Spleen (tissue), 11 donors: Measurements from ENCODE around the gene RBM17. TPM values are rescaled to one million over a fixed set of nuclear protein-coding genes. Genes with fewer than 3 reads are reported as not detected.
"Not testable (repeated sequence)": the region's sequence is repeated elsewhere in the genome, so short reads cannot be mapped to it uniquely, and the experiment has no call there.

Source experiments
- DNase-seq: peaks from one replicate; pipeline ENCODE4 v3.0.0-alpha.2; 2020
- H3K27ac ChIP-seq, 8 donors: fragments of 200-600 bp; sonication (generic) in 7 of 8; 1 replicate in 4 of 8; 2 replicates in 4 of 8; pipeline versions ENCODE4 v1.5.0 to v1.8.0; 2016 to 2021; ENCODE audit warnings: inconsistent platforms in 4 of 8, mild to moderate bottlenecking in 4 of 8, moderate library complexity in 1 of 8
- H3K27me3 ChIP-seq, 7 donors: fragments of 200-600 bp; sonication (generic) in 6 of 7; replicated peaks in 1 of 7; 1 replicate in 4 of 7; 2 replicates in 3 of 7; pipeline versions ENCODE4 v1.5.0 to v1.8.0; 2016 to 2021; ENCODE audit warnings: inconsistent platforms in 3 of 7, mild to moderate bottlenecking in 1 of 7
- H3K36me3 ChIP-seq, 6 donors: fragments of 200-600 bp; sonication (generic) in 5 of 6; 1 replicate in 4 of 6; 2 replicates in 2 of 6; pipeline versions ENCODE4 v1.5.0 to v1.8.0; 2016 to 2021; ENCODE audit warnings: inconsistent platforms in 2 of 6
- H3K4me1 ChIP-seq, 6 donors: fragments of 200-600 bp; sonication (generic) in 5 of 6; 1 replicate in 3 of 6; 2 replicates in 3 of 6; pipeline versions ENCODE4 v1.5.0 to v1.8.0; 2016 to 2021; ENCODE audit warnings: inconsistent platforms in 3 of 6
- H3K4me3 ChIP-seq, 8 donors: fragments of 200-600 bp; sonication (generic) in 7 of 8; 1 replicate in 4 of 8; 2 replicates in 4 of 8; pipeline versions ENCODE4 v1.5.0 to v1.8.0; 2016 to 2021; ENCODE audit warnings: inconsistent platforms in 4 of 8, mild to moderate bottlenecking in 4 of 8, moderate library complexity in 2 of 8
- H3K9me3 ChIP-seq, 8 donors: fragments of 200-600 bp; sonication (generic) in 7 of 8; 1 replicate in 4 of 8; 2 replicates in 4 of 8; pipeline versions ENCODE4 v1.5.0 to v1.8.0; 2016 to 2021; ENCODE audit warnings: inconsistent platforms in 4 of 8
- POLR2A ChIP-seq, 3 donors: fragments of 450-650 bp; IDR thresholded peaks; one replicate each; pipeline ENCODE4 v1.5.1; 2017; ENCODE audit warnings: antibody characterized with exemption in 3 of 3, mild to moderate bottlenecking in 1 of 3
- POLR2AphosphoS5 ChIP-seq, 3 donors: sonication (generic); formaldehyde crosslinking; IDR thresholded peaks; one replicate each; pipeline ENCODE4 v1.5.1; 2017; ENCODE audit warnings: antibody characterized with exemption in 3 of 3
- WGBS, 5 donors: extraction: QIAGEN DNeasy Blood & Tissue Kit in 3 of 5; methylation state at CpG; one replicate each; pipeline versions ENCODE4 v1.1.5 to v1.1.7; 2013 to 2018; 5-methylcytosine and 5-hydroxymethylcytosine counted together
- intact Hi-C: fragments of 100-400 bp; cut with DNase I; formaldehyde crosslinking; loops from one replicate; pipeline ENCODE4 v1.15.0; 2023; ENCODE audit warnings: low total_unique reads
- polyA plus RNA-seq, 3 donors: library from polyadenylated mRNA; stranded (reverse); fragments of 200-250 nt; gene quantifications; one replicate each; pipeline ENCODE4 v1.2.1, GENCODE V29; 2013
- total RNA-seq, 7 donors: library from RNA; depleted of rRNA in 3 of 7; stranded (reverse); fragments of >200 nt in 3 of 7; fragmentation: NEBNext Ultra II Directional in 4 of 7; extraction: Animal tissue kit (Norgen Biotek cat#: 25700) in 4 of 7; gene quantifications; one replicate each; pipeline versions ENCODE4 v1.1.0 to v1.2.1, GENCODE V29; 2016 to 2021
- TF ChIP-seq, protein P1 (sequence below), 11 experiments: fragments of 200-600 bp in 7 of 11; fragments of 450-650 bp in 4 of 11; sonication (generic) in 4 of 11; IDR thresholded peaks in 8 of 11; conservative IDR thresholded peaks in 3 of 11; 1 replicate in 7 of 11; 2 replicates in 4 of 11; pipeline versions ENCODE4 v1.4.0 to v1.8.0; 2016 to 2021; ENCODE audit warnings: antibody characterized with exemption in 11 of 11, inconsistent platforms in 4 of 11, mild to moderate bottlenecking in 1 of 11
- donor health status: healthy with polysubstance abuse.
- donor health status: DM: no; HTN: no; CAD: no; lungs with moderate emphysema.
- donor health status: DM: no; HTN: no; CAD: no.
- donor health status: Bipolar disorder and iron deficiency.
- donor health status: healthy.
- donor health status: DM: no; HTN: no; CAD: no.
- donor health status: DM: yes; HTN: yes; CAD: no.

The RBM17 gene
- total and polyA plus RNA-seq, 10 donors = 63.1 to 140 (median 111) TPM

DNA sequence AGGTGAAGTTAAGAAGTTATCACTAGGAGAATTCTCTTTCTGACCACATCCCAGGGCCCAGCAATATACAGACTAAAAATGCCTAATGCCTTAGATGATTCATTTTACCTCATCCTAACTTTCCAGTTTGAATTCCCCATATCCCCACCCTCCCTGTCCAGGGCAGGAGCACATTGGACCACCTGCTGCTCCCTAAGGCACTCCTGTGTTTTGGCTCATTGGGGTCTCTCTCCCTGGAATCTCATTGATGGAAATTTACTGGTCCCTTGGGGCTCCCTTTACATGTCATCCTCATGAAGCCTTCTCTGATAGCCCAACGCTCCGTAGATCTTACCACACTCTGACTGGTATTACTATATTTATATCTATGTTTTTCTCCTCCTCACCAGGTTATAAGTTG lies 29.3 kb upstream of the RBM17 start:
- H3K27me3 ChIP-seq = no peaks in the 10 kb centered on the region
- H3K4me1 ChIP-seq = peaks cover 26 to 86% (median 66%) of the 10 kb centered on the region in 6 donors
- peak overlapping the region in 3 of 8 donors; percentile 38 to 79 (median 73) for H3K27ac ChIP-seq
- TF ChIP-seq POLR2AphosphoS5 (IDR thresholded peaks at IDR 0.05) (no peak), POLR2A (IDR thresholded peaks at IDR 0.05) (no peak)
- TF ChIP-seq, protein P1, sequence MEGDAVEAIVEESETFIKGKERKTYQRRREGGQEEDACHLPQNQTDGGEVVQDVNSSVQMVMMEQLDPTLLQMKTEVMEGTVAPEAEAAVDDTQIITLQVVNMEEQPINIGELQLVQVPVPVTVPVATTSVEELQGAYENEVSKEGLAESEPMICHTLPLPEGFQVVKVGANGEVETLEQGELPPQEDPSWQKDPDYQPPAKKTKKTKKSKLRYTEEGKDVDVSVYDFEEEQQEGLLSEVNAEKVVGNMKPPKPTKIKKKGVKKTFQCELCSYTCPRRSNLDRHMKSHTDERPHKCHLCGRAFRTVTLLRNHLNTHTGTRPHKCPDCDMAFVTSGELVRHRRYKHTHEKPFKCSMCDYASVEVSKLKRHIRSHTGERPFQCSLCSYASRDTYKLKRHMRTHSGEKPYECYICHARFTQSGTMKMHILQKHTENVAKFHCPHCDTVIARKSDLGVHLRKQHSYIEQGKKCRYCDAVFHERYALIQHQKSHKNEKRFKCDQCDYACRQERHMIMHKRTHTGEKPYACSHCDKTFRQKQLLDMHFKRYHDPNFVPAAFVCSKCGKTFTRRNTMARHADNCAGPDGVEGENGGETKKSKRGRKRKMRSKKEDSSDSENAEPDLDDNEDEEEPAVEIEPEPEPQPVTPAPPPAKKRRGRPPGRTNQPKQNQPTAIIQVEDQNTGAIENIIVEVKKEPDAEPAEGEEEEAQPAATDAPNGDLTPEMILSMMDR (IDR thresholded peaks at IDR 0.05 in 8 of 11, conservative IDR thresholded peaks at IDR 0.05 in 3 of 11) = no peak
- no peak for DNase-seq
- 78 to 92% (median 84%) methylated on average over 2 of the region's 2 CpGs for WGBS, 5 donors
- peak overlapping the region in 2 of 8 donors; percentile 40 to 70 for H3K4me3 ChIP-seq
- H3K9me3 ChIP-seq = no peaks in the 10 kb centered on the region
- no peaks in the 10 kb centered on the region for H3K36me3 ChIP-seq
- intact Hi-C loops = no loop called here

DNA sequence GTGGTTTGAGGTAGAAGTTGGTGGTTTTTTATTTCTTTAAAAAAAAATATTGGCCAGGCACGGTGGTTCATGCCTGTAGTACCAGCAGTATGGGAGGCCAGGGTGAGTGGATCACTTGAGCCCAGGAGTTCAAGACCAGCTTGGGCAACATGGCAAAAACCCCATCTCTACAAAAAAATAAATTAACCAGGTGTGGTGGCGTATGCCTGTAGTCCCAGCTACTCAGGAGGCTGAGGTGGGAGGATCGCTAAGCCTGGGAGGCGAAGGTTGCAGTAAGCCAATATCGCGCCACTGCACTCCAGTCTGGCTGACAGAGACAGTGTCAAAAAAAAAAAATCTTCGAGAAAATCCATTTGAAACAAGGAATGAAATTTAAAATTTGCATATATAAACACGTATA lies 27.8 kb upstream of the RBM17 start:
- H3K4me3 ChIP-seq = peak overlapping the region; percentile 2 to 70 (median 28)
- 74 to 79% (median 76%) methylated on average over 8 of the region's 8 CpGs for WGBS, 5 donors
- TF ChIP-seq POLR2A (IDR thresholded peaks at IDR 0.05) (no peak), POLR2AphosphoS5 (IDR thresholded peaks at IDR 0.05) (no peak)
- TF ChIP-seq, protein P1 (IDR thresholded peaks at IDR 0.05 in 8 of 11, conservative IDR thresholded peaks at IDR 0.05 in 3 of 11) = no peak
- H3K9me3 ChIP-seq = no peaks in the 10 kb centered on the region
- H3K4me1 ChIP-seq = peaks cover 23 to 87% (median 71%) of the 10 kb centered on the region in 6 donors
- no peak for DNase-seq
- H3K27me3 ChIP-seq = no peaks in the 10 kb centered on the region
- intact Hi-C loops = no loop called here
- no peaks in the 10 kb centered on the region for H3K36me3 ChIP-seq
- H3K27ac ChIP-seq = peak overlapping the region in 3 of 8 donors; percentile 38 to 79 (median 45)

DNA sequence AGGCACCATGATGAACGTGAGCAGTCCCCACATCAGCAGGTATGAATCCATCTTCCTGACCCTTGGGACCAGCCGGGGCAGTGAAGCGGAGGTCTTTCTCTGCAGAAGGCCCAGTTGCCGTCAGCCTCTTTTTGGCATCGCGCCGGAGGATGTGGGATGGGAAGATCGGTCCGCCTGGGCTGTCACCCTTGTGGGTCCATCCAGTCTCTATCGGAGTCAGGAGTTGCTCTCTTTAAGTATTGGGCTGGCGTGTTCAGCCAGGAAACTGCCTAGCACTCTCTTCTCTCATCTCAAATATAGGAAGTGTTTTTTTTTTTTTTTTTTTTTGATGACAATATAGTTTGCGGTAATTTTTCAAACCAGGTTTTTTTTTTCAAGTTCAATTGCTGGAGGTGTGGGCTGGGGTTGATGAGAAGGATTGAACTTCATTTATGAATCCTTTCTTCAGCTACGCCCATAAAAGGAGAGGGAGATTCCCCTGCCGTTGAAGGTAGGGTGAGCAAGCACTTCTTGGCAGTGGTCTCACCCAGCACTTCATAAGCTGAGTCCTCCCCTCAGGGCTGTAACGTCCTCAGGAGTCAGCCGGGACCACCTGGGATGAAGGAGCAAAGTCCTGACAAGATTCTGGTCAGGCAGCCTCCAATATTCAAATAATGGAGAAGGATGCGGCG lies 26.6 kb upstream of the RBM17 start, which contains the start of gene IL2RA:
Gene IL2RA, minus strand, starts transcription at position 267 of the 671 bp plus-strand sequence. Its CDS starts 216 bp downstream, at position 51.
- TF ChIP-seq POLR2A (IDR thresholded peaks at IDR 0.05) (no peak), POLR2AphosphoS5 (IDR thresholded peaks at IDR 0.05) (peak; percentile 60 to 69 (median 68))
- peak; percentile 81 for DNase-seq
- peaks cover 15 to 87% (median 68%) of the 10 kb centered on the region in 6 donors for H3K4me1 ChIP-seq
- H3K4me3 ChIP-seq = peak within 1 kb of the TSS; percentile 19 to 70 (median 32)
- no peaks in the 10 kb centered on the region for H3K27me3 ChIP-seq
- H3K9me3 ChIP-seq = no peaks in the 10 kb centered on the region
- peak within 1 kb of the TSS in 7 of 8 donors; percentile 0 to 82 (median 62) for H3K27ac ChIP-seq
- intact Hi-C loops = no loop called here
- 44 to 55% (median 48%) methylated on average over 15 to 18 of the region's 18 CpGs for WGBS, 5 donors
- H3K36me3 ChIP-seq = no peaks in the 10 kb centered on the region

DNA sequence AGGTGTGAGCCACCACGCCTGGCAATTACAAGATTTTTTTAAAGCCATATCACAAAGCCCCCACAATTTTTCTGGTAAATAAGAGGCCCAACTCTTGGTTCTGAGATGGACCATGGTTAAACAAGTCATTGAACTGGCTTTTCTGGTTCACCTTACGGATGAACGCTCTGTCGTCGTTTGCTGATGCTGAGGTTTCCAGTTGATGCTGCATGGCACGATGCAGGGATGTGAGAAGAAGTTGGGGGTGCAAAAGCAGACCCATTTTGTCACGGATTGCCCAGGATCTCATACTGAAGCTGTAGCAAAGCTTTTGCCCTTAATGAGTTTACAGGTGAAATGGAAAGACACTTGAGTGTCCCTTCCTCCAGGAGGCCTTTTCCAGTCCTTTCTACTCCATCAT lies 24.7 kb upstream of the RBM17 start:
- Histone ChIP-seq H3K27ac (no peak overlapping the region), H3K36me3 (no peaks in the 10 kb centered on the region), H3K4me3 (no peak overlapping the region), H3K4me1 (peaks cover 14 to 87% (median 69%) of the 10 kb centered on the region in 6 donors), H3K9me3 (no peaks in the 10 kb centered on the region), H3K27me3 (no peaks in the 10 kb centered on the region)
- no peak for DNase-seq
- intact Hi-C loops = no loop called here
- no peak for TF ChIP-seq POLR2AphosphoS5 (IDR thresholded peaks at IDR 0.05)
- TF ChIP-seq POLR2A (IDR thresholded peaks at IDR 0.05) = no peak
- TF ChIP-seq, protein P1 (IDR thresholded peaks at IDR 0.05 in 8 of 11, conservative IDR thresholded peaks at IDR 0.05 in 3 of 11) = no peak
- WGBS, 5 donors = 95 to 99% (median 97%) methylated on average over 7 of the region's 7 CpGs

DNA sequence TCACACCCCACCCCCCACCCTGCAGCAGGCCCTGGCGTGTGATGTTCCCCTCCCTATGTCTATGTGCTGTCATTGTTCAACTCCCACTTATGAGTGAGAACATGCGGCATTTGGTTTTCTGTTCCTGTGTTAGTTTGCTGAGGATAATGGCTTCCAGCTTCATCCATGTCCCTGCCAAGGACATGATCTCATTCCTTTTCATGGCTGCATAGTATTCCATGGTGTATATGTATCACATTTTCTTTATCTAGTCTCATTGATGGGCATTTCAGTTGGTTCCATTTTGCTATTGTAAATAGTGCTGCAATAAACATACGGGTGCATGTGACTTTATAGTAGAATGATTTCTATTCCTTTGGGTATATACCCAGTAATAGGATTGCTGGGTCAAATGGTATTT lies 24.1 kb upstream of the RBM17 start:
- H3K36me3 ChIP-seq, H3K9me3 ChIP-seq, DNase-seq, H3K4me3 ChIP-seq, intact Hi-C loops, H3K27me3 ChIP-seq: not testable (repeated sequence)
- 97 to 100% (median 97%) methylated on average over 3 of the region's 3 CpGs for WGBS, 5 donors
- Histone ChIP-seq H3K27ac (peak overlapping the region in 4 of 8 donors; percentile 55 to 80 (median 70)), H3K4me1 (peaks cover 14 to 87% (median 69%) of the 10 kb centered on the region in 6 donors)
